ENCODE data around the gene LILRB1. TPM values are rescaled to one million over a fixed set of nuclear protein-coding genes. Genes with fewer than 3 reads are reported as not detected.
"Not testable (repeated sequence)": the region's sequence is repeated elsewhere in the genome, so short reads cannot be mapped to it uniquely, and the experiment has no call there.

Gene LILRB1
- total RNA-seq, 8 experiments from 2014 or later = 0.49 to 2.3 TPM; not detected in 6

GRCh38 chr19:54674021-54674617 is 43.8 kb downstream of the LILRB1 start:
- Histone ChIP-seq H3K4me1 (replicated peaks in 1 of 2) (no peaks in the 10 kb centered on the region), H3K4me3 (no peak overlapping the region), H3K27ac (no peak overlapping the region)
- peak in 3 of 8 experiments; percentile 30 to 40 (median 36) for ATAC-seq (replicated peaks in 6 of 8)
- in situ Hi-C loops (cut with MboI; ENCODE audit: low pct_unique_long_range_greater_than_20kb in 2 of 9, low sequenced_read_pairs in 9 of 9, unreplicated experiment in 9 of 9) = loop anchor here in 1 of 9 experiments (25.0 kb wide), 1 partner anchor 187 kb away; no protein-coding TSS in a partner anchor
- WGBS, 10 experiments = 0 to 100% (median 40%) methylated on average over 1 to 2 of the region's 2 CpGs

- H3K27ac ChIP-seq; in situ Hi-C loops (cut with MboI; ENCODE audit: low pct_unique_long_range_greater_than_20kb in 2 of 9, low sequenced_read_pairs in 9 of 9, unreplicated experiment in 9 of 9); H3K4me1 ChIP-seq (replicated peaks in 1 of 2); H3K4me3 ChIP-seq: not testable (repeated sequence)
- 0 to 35% (median 12%) methylated on average over 3 to 8 of the region's 10 CpGs for WGBS, 10 experiments
- ATAC-seq (replicated peaks in 6 of 8) = peak in 3 of 8 experiments; percentile 22 to 40 (median 33)
Measured at GRCh38 chr19:54676210-54676834, 46.0 kb downstream of the LILRB1 start.

- no peak for ATAC-seq (replicated peaks in 6 of 8)
- 5 to 100% (median 45%) methylated on average over 1 to 4 of the region's 4 CpGs for WGBS, 10 experiments
- Histone ChIP-seq H3K4me3 (no peak overlapping the region), H3K4me1 (replicated peaks in 1 of 2) (no peaks in the 10 kb centered on the region), H3K27ac (no peak overlapping the region)
- in situ Hi-C loops (cut with MboI; ENCODE audit: low pct_unique_long_range_greater_than_20kb in 2 of 9, low sequenced_read_pairs in 9 of 9, unreplicated experiment in 9 of 9) = no loop called here
Measured at GRCh38 chr19:54677217-54677616, 46.9 kb downstream of the LILRB1 start.

DNA sequence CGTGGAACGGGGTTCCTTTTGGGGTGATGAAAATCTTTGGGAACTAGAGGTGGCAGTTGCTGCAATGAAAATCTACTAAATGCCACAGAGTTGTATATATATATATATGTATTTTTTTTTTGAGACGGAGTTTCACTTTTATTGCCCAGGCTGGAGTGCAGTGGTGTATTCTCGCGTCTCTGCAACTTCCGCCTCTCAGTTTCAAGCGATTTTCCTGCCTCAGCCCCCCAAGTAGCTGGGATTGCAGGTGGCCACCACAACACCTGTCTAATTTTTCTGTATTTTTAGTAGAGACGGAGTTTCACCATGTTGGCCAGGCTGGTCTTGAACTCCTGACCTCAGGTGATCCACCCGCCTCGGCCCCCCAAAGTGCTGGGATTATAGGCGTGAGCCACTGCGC is 51.3 kb downstream of the LILRB1 start:
- H3K4me3 ChIP-seq; in situ Hi-C loops (cut with MboI; ENCODE audit: low pct_unique_long_range_greater_than_20kb in 2 of 9, low sequenced_read_pairs in 9 of 9, unreplicated experiment in 9 of 9); ATAC-seq (replicated peaks in 6 of 8); H3K27ac ChIP-seq; H3K4me1 ChIP-seq (replicated peaks in 1 of 2): not testable (repeated sequence)
- 0 to 68% (median 57%) methylated on average over 2 to 8 of the region's 12 CpGs; no CpG with 5 or more reads in 3 of the 10 experiments for WGBS, 10 experiments

- Histone ChIP-seq H3K4me1 (replicated peaks in 1 of 2) (no peaks in the 10 kb centered on the region), H3K27ac (no peak overlapping the region), H3K4me3 (no peak overlapping the region)
- WGBS, 10 experiments = 0 to 82% (median 29%) methylated on average over 2 to 6 of the region's 7 CpGs
- in situ Hi-C loops (cut with MboI; ENCODE audit: low pct_unique_long_range_greater_than_20kb in 2 of 9, low sequenced_read_pairs in 9 of 9, unreplicated experiment in 9 of 9) = no loop called here
- no peak for ATAC-seq (replicated peaks in 6 of 8)
Measured at GRCh38 chr19:54682306-54682856, 52.1 kb downstream of the LILRB1 start.

GRCh38 chr19:54684527-54684926 is 54.2 kb downstream of the LILRB1 start:
- WGBS, 10 experiments = 0 to 16% (median 8%) methylated on average over 1 to 3 of the region's 3 CpGs; no CpG with 5 or more reads in 3 of the 10 experiments
- Histone ChIP-seq H3K27ac (no peak overlapping the region), H3K4me1 (replicated peaks in 1 of 2) (no peaks in the 10 kb centered on the region), H3K4me3 (no peak overlapping the region)
- ATAC-seq (replicated peaks in 6 of 8) = peak in 3 of 8 experiments; percentile 53 to 65 (median 63)
- in situ Hi-C loops (cut with MboI; ENCODE audit: low pct_unique_long_range_greater_than_20kb in 2 of 9, low sequenced_read_pairs in 9 of 9, unreplicated experiment in 9 of 9) = no loop called here

Other genes with a start within 250 kb of the LILRB1 start
- 100 to 1,000 TPM in 5 of 8 experiments, 1 to 10 TPM in 3; 1.7 to 440 (median 160) TPM for gene TTYH1, start 215.0 kb upstream of the LILRB1 start, total RNA-seq
- 100 to 1,000 TPM in 2 of 8 experiments, 10 to 100 TPM in 6; 38.5 to 156 (median 64.7) TPM for gene LENG8, start 181.3 kb upstream of the LILRB1 start, total RNA-seq
- gene LENG9, start 166.7 kb upstream of the LILRB1 start, total RNA-seq = 10 to 100 TPM in 2 of 8 experiments, 1 to 10 TPM in 6; 1.6 to 10.7 (median 3.7) TPM
- gene CDC42EP5, start 157.2 kb upstream of the LILRB1 start, total RNA-seq = 10 to 100 TPM in 4 of 8 experiments, 1 to 10 TPM in 4; 1.4 to 46.9 (median 11.3) TPM
- not detected for gene LAIR2, start 127.7 kb upstream of the LILRB1 start, total RNA-seq
- gene LILRA2, start 56.7 kb upstream of the LILRB1 start, total RNA-seq = under 1 TPM in 5 of 8 experiments, not detected in 3; 0.05 to 0.51 (median 0.10) TPM
- gene LILRA1, start 36.9 kb upstream of the LILRB1 start, total RNA-seq = under 1 TPM in 5 of 8 experiments, not detected in 3; 0.09 to 0.43 (median 0.20) TPM
- gene LILRB4, start 32.5 kb downstream of the LILRB1 start, total RNA-seq = under 1 TPM in 5 of 8 experiments, not detected in 3; 0.18 to 0.87 (median 0.38) TPM
- under 1 TPM in 1 of 8 experiments, not detected in 7; 0.18 TPM for gene KIR3DL3, start 94.0 kb downstream of the LILRB1 start, total RNA-seq
- gene KIR2DL3, start 108.0 kb downstream of the LILRB1 start, total RNA-seq = under 1 TPM in 3 of 8 experiments, not detected in 5; 0.13 to 0.57 (median 0.20) TPM
- under 1 TPM in 4 of 8 experiments, not detected in 4; 0.14 to 0.38 (median 0.23) TPM for gene KIR2DL1, start 139.3 kb downstream of the LILRB1 start, total RNA-seq
- under 1 TPM in 4 of 8 experiments, not detected in 4; 0.17 to 0.41 (median 0.32) TPM for gene KIR2DL4, start 173.1 kb downstream of the LILRB1 start, total RNA-seq
- under 1 TPM in 5 of 8 experiments, not detected in 3; 0.18 to 0.45 (median 0.33) TPM for gene KIR3DL1, start 186.0 kb downstream of the LILRB1 start, total RNA-seq
- under 1 TPM in 1 of 8 experiments, not detected in 7; 0.42 TPM for gene KIR2DS4, start 202.2 kb downstream of the LILRB1 start, total RNA-seq
- under 1 TPM in 3 of 8 experiments, not detected in 5; 0.17 to 0.43 (median 0.25) TPM for gene KIR3DL2, start 220.0 kb downstream of the LILRB1 start, total RNA-seq
- gene FCAR, start 243.8 kb downstream of the LILRB1 start, total RNA-seq = under 1 TPM in 1 of 8 experiments, not detected in 7; 0.24 TPM

All from motor neuron (in vitro differentiated cells).